Fibroblast of mammary gland (primary cell): ENCODE measurements around the gene CCDC158.
"Not testable (repeated sequence)": the region's sequence is repeated elsewhere in the genome, so short reads cannot be mapped to it uniquely, and the experiment has no call there.

ENCODE experiments used
- DNase-seq: peaks from one replicate; pipeline ENCODE4 v3.0.0-alpha.2; 2010; ENCODE audit warnings: low read depth
- H3K4me3 ChIP-seq: 2 replicates; pipeline ENCODE4 v1.5.1; 2011; ENCODE audit warnings: low read depth, mild to moderate bottlenecking, low read length, moderate library complexity; ENCODE audit not compliant: control insufficient read depth
- TF ChIP-seq, protein P1 (sequence below): conservative IDR thresholded peaks from 2 replicates; pipeline ENCODE4 v1.5.1; 2011; ENCODE audit warnings: low read depth, low read length, inconsistent platforms; ENCODE audit not compliant: control insufficient read depth, insufficient read depth

The CCDC158 gene

DNA sequence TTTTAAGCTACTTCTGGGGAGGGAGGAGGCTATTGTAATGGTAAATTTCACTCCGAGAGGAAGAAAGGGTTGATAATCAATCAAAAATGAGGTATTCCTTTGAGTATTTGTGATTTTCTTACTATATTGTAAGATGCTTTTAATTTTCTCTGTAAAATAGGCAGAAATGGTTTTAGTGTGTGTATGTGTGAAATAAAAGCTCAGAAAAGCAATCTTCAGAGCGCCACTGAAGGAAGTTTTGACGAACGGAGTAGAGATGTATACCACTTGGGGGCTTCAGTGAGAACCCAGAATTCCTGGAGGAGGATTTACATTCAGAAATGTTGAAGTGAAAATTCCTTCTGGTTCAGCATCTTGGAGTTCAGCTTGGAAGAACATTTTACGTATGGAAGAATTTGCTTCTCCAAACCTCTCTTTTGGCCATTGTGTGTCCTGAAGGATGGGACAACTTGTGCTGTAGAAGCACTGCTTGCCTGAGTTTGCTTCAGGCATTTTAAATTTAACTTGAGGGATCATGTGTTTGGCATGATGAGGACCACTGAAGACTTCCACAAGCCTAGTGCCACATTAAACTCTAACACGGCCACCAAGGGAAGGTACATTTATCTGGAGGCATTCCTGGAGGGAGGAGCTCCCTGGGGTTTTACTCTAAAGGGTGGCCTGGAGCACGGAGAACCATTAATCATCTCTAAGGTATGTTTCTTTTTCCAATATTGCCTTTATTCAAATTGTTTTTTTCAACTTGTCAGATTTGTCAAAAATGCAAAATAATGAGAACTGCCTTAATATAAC lies 14.8 kb upstream of the CCDC158 start:
- H3K4me3 ChIP-seq, result no peak overlapping the region

DNA sequence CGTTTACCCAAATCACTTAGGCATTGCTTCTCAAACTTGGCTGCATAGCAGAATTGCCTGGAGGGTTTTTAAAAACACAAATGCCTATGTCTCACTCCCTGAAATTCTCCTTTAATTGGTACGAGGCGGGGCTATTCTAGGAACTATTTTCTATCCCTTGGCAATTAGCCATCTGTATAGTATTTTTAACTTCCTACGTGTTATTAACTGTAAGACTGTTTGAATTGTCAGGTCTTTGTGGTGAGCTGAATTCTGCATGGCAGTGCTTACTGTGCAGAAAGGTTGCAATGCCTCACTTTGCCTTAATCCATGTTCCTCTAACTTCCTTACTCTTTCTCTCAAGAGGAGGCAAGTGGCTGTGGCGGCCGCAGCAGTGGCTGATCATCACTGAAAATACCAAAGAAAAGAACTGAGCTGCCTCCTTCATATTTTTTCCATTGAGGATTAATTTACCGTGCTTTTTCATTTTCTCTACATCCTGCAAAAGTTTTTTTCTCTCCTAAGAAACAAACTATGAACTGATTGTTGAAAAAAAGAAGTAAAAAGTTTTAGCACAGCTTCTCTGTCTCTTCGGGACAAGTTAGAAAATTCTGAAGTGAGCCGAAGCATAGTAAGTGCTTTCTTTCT lies 14.1 kb upstream of the CCDC158 start, which contains the start of gene SHROOM3:
SHROOM3 (plus strand) TSS at position 329 of the 627 bp plus-strand sequence. CDS start 824 bp downstream, outside the sequence.
- no peak for DNase-seq
- H3K4me3 ChIP-seq, result no peak within 1 kb of the TSS
- TF ChIP-seq, protein P1, sequence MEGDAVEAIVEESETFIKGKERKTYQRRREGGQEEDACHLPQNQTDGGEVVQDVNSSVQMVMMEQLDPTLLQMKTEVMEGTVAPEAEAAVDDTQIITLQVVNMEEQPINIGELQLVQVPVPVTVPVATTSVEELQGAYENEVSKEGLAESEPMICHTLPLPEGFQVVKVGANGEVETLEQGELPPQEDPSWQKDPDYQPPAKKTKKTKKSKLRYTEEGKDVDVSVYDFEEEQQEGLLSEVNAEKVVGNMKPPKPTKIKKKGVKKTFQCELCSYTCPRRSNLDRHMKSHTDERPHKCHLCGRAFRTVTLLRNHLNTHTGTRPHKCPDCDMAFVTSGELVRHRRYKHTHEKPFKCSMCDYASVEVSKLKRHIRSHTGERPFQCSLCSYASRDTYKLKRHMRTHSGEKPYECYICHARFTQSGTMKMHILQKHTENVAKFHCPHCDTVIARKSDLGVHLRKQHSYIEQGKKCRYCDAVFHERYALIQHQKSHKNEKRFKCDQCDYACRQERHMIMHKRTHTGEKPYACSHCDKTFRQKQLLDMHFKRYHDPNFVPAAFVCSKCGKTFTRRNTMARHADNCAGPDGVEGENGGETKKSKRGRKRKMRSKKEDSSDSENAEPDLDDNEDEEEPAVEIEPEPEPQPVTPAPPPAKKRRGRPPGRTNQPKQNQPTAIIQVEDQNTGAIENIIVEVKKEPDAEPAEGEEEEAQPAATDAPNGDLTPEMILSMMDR, result no peak

More for the DNA sequence above, 14.8 kb upstream of the CCDC158 start:
- TF ChIP-seq, protein P1, result no peak
- no peak for DNase-seq

GRCh38 chr4:76430519-76431388 lies 9.8 kb upstream of the CCDC158 start:
- DNase-seq, result peak; percentile 66
- TF ChIP-seq, protein P1, result peak; percentile 70
- no peak overlapping the region for H3K4me3 ChIP-seq

DNA sequence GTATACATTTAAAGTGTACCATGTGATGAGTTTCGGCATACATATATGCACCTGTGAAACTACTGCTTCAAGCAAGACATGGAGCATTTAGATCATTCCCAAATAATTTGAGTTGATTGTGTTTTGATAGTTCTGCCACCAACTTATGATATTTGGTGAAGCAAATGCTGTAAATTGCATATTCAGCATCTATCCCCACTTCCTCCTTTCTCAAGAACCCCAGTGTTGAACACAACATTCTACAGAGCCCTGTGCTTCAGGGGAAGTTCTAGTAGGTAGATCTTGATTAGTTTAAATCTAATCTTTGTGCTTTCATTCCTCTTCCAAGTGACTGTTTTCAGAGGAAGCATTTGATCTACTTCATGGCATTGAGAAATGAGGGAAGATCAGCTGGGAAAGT lies 8.7 kb upstream of the CCDC158 start:
- TF ChIP-seq, protein P1, result no peak
- DNase-seq, result no peak
- no peak overlapping the region for H3K4me3 ChIP-seq

DNA sequence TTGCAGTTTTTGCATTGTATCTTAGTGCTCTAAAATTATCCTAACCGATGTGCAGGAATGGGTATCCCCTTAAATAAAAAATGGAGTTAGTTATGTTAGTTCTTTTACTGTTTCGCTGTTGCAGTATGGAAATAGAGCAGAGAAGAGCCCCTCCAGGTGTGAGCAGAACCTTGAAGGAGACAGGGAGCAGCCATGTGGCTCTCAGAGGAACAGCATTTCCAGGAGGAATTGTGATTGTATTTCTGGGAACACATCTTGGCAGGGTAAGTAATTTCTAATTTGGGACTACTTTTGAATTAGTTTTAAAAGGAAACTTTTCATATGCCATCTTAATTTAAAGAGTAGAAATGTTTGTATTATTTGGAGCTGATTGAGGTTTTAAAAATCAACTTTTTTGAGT lies 5.3 kb upstream of the CCDC158 start:
- DNase-seq, result no peak
- TF ChIP-seq, protein P1, result peak; percentile 9
- no peak overlapping the region for H3K4me3 ChIP-seq

DNA sequence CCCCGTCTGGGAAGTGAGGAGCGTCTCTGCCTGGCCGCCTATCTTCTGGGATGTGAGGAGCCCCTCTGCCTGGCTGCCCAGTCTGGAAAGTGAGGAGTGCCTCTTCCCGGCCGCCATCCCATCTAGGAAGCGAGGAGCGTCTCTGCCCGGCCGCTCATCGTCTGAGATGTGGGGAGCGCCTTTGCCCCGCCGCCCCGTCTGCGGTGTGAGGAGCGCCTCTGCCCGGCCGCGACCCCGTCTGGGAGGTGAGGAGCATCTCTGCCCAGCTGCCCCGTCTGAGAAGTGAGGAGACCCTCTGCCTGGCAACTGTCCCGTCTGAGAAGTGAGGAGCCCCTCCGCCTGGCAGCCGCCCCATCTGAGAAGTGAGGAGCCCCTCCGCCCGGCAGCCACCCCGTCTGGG lies 2.2 kb upstream of the CCDC158 start:
- DNase-seq, result not testable (repeated sequence)

DNA sequence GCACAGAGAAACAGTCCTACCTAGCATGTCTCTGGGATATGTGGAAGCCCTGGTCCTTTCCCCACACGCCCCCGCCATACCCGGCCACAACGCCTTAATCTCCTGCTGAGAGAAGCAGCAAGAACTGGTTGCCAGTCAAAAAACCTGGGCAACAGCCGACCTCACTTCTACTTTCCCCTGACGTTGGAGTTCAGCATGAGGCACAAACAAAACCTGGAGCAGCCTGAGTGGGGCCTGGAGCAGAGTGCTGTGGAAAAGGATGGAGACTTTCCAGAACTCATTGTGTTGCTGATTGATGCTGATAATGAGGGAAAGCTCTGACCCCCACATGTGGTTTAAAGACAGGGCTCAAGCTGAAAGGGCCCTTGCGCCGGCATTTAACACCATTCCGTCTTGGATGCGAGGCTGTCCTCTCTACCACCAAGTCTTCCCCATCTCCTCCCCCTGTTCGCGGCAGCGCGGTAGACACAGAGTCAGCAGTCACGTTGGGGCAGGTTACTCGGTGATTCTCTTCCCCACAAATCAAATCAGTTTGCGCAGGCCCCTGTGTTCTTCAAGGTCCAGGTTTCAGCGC lies 666 bp downstream of the CCDC158 start:
- no peak for DNase-seq
- TF ChIP-seq, protein P1, result no peak
- H3K4me3 ChIP-seq, result peak overlapping the region; percentile 29

More for the DNA sequence above, 2.2 kb upstream of the CCDC158 start:
- not testable (repeated sequence) for H3K4me3 ChIP-seq
